HG03064 (cell line): ENCODE measurements around the gene KRT31.
"Not testable (repeated sequence)": the region's sequence is repeated elsewhere in the genome, so short reads cannot be mapped to it uniquely, and the experiment has no call there.

Source experiments
- ATAC-seq: cut with Tn5 transposase; IDR thresholded peaks from one replicate; pipeline ENCODE4 v1.9.1; 2021; ENCODE audit warnings: low read depth; ENCODE audit not compliant: unreplicated experiment

Gene KRT31

DNA sequence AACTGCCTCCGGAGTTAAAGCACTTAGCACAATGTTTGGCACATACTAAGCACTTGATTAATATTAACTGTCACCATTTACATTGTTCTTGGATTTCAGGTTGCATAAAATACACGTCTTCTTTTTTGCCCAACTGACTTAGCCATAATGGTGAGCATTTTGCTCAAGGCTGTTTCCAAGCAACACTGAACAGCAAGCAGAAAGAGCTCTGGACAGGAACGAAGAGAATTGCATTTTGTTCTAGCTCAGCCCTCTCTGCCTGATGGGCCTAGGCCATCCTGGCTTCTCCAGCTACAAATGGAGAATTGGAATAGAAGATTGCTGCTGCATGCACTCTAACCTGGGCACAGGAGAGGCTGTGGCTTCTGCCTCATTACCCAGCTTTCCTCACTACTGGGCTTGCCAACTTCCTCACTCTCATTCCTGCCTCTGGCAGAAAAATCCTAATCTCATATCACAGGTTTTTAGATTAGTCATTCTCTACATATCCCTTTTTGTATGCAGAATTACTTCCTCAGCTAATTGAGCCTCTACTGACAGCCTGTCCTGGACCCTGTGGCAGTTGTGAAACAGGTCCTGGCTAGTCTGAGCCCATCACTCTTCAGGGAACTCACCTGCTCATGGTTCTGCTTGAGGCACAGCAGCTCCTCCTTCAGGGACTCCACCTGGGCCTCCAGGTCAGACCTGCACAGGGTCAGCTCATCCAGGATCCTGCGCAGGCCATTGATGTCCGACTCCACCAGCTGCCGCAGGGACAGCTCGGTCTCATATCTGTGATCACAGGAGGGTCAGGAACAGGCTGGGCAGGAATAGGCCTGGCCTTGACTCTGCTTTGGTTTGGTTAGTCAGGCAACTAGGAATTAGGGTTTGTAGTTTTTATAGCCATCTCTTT is 49.3 kb downstream of the KRT31 start:
- no peak for ATAC-seq

DNA sequence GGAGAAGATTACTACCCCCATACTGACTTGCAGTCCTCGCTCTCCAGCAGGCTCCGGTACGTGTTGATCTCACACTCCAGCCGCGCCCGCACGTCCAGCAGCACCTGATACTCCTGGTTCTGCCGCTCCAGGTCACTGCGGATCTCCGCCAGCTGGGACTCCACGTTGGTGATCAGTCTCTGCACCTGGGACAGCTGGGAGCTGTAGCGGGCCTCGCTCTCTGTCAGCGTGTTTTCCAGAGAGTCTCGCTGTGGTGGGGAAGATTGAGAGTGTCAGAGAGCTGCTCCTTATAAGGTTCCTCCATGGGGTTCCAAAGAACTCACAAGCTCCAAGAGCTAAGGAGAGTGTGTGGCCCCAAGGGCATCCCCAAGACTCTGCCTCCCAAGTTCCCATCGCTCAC is 51.0 kb downstream of the KRT31 start:
- ATAC-seq: not testable (repeated sequence)

DNA sequence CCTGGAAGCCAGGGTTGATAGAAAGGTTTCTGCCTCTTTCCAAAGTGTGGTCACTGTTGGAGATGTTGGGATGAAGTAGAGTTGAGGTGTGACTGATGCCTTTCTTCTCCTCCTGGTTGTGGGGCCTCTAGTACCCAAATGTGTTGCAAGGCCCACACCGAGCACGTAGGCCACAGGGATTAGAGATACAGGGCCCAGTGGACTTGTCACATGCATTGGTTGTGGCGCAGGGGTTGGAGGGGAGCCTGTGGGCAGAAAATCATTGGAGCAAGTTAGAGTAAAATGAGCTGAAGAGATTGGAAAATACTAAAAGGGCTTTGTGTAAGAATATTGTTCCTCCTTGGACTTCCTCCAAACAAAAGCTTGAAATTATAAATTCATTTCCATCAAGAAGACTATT is 51.4 kb downstream of the KRT31 start:
- ATAC-seq: no peak
